Measurements from ENCODE around the gene HPCA. TPM values are rescaled to one million over a fixed set of nuclear protein-coding genes. Genes with fewer than 3 reads are reported as not detected.
A peak's percentile ranks its signal among the peaks of the same experiment; 100 is the strongest.

The HPCA gene
- total and polyA plus RNA-seq, 2 donors (not counting 3 experiments of a cell fraction or from before 2014, with no cell fraction given) = not detected

GRCh38 chr1:32883338-32884031 is 2.8 kb upstream of the HPCA start:
- no peak overlapping the region for H3K9ac ChIP-seq (replicated peaks; ENCODE audit: extremely low read depth, insufficient read depth, low read length)
- CTCF ChIA-PET = no interaction called here
- intact Hi-C loops (cut with micrococcal nuclease) = no loop called here
- H3K9me3 ChIP-seq (replicated peaks; ENCODE audit: control insufficient read depth, insufficient read depth, low read length) = no peaks in the 10 kb centered on the region
- H3K4me2 ChIP-seq (ENCODE audit: insufficient read depth, low read length) = no peak overlapping the region
- no peak overlapping the region for H3K4me3 ChIP-seq (replicated peaks in 1 of 3; ENCODE audit: insufficient read depth in 1 of 3, low read depth in 1 of 3, low read length in 3 of 3)
- dilution Hi-C loops (cut with MboI; ENCODE audit: extremely low pct_ligation_motif_present, low sequenced_read_pairs) = no loop called here
- no TSS peak for BruUV-seq (replicated peaks)
- peak; percentile 53 for FAIRE-seq
- H4K20me1 ChIP-seq (replicated peaks; ENCODE audit: control insufficient read depth, extremely low read depth, insufficient read depth, low read length) = no peaks in the 10 kb centered on the region
- DNase-seq (ENCODE audit: low read depth, low spot score) = no peak
- TF ChIP-seq MYC (IDR thresholded peaks at IDR 0.05; ENCODE audit: low read depth, low read length) (no peak), GATA2 (IDR thresholded peaks at IDR 0.05; ENCODE audit: insufficient read depth, insufficient read length, low read depth, low read length) (no peak), POLR2AphosphoS5 (IDR thresholded peaks at IDR 0.05; ENCODE audit: insufficient read depth, low read depth, low read length) (no peak), POLR2A (IDR thresholded peaks at IDR 0.05; ENCODE audit: low read depth, low read length) (no peak), CTCF (IDR thresholded peaks at IDR 0.05; ENCODE audit: extremely low read depth in 1 of 2, insufficient read depth in 1 of 2, low read depth in 1 of 2, low read length in 2 of 2) (no peak), EZH2 (IDR thresholded peaks at IDR 0.05; ENCODE audit: borderline replicate concordance, low read depth, low read length, severe bottlenecking) (no peak), FOS (IDR thresholded peaks at IDR 0.05; ENCODE audit: borderline replicate concordance, insufficient read depth, low read length) (no peak), MAX (IDR thresholded peaks at IDR 0.05; ENCODE audit: insufficient read depth, insufficient read length) (no peak), JUN (IDR thresholded peaks at IDR 0.05; ENCODE audit: borderline replicate concordance, insufficient read depth, insufficient read length, low read depth) (no peak)
- no peaks in the 10 kb centered on the region for H3K79me2 ChIP-seq (ENCODE audit: control insufficient read depth, insufficient read depth, low read length)
- no peak overlapping the region for H2AFZ ChIP-seq (ENCODE audit: low read depth, low read length)
- H3K27ac ChIP-seq (ENCODE audit: insufficient read depth, low read depth, low read length) = no peak overlapping the region
- POLR2A ChIA-PET = no interaction called here
- H3K27me3 ChIP-seq (ENCODE audit: control insufficient read depth in 2 of 2, insufficient read depth in 2 of 2, low read length in 2 of 2) = peaks cover 13 to 15% of the 10 kb centered on the region in 2 experiments
- no peaks in the 10 kb centered on the region for H3K36me3 ChIP-seq (ENCODE audit: control insufficient read depth in 2 of 2, extremely low read depth in 1 of 2, insufficient read depth in 2 of 2, low read length in 2 of 2)
- H3K9me1 ChIP-seq (replicated peaks; ENCODE audit: control insufficient read depth, extremely low read depth, insufficient read depth, low read length) = no peaks in the 10 kb centered on the region
- no peaks in the 10 kb centered on the region for H3K4me1 ChIP-seq (ENCODE audit: control insufficient read depth, extremely low read depth, insufficient read depth, low read length)

Data from endothelial cell of umbilical vein (primary cell).